HG02610 (cell line): Measurements from ENCODE around the gene MAX.
"Not testable (repeated sequence)": the region's sequence is repeated elsewhere in the genome, so short reads cannot be mapped to it uniquely, and the experiment has no call there.

Source experiments
- ATAC-seq: cut with Tn5 transposase; IDR thresholded peaks from one replicate; pipeline ENCODE4 v1.9.1; 2021; ENCODE audit warnings: mild to moderate bottlenecking, moderate library complexity; ENCODE audit not compliant: unreplicated experiment

Gene MAX

GRCh38 chr14:65040666-65041433 lies 61.5 kb downstream of the MAX start:
- ATAC-seq: no peak

- no peak for ATAC-seq
These were observed 63.4 kb downstream of the MAX start for GRCh38 chr14:65038966-65039365.

GRCh38 chr14:65035049-65035448 lies 67.3 kb downstream of the MAX start:
- no peak for ATAC-seq

- ATAC-seq: no peak
These were observed 68.3 kb downstream of the MAX start for GRCh38 chr14:65034021-65034420.

- no peak for ATAC-seq
These were observed 69.1 kb downstream of the MAX start for GRCh38 chr14:65033181-65033580.

- ATAC-seq: no peak
These were observed 70.0 kb downstream of the MAX start for GRCh38 chr14:65032319-65032718.

- not testable (repeated sequence) for ATAC-seq
These were observed 71.0 kb downstream of the MAX start for GRCh38 chr14:65031321-65031720.

- ATAC-seq: no peak
These were observed 73.4 kb downstream of the MAX start for GRCh38 chr14:65028937-65029336.

GRCh38 chr14:65027127-65027799 lies 75.1 kb downstream of the MAX start:
- ATAC-seq: no peak

- no peak for ATAC-seq
These were observed 75.8 kb downstream of the MAX start for GRCh38 chr14:65026526-65026925.

- no peak for ATAC-seq
These were observed 76.5 kb downstream of the MAX start for GRCh38 chr14:65025818-65026217.
